Naive B cell (primary cell): Measurements from ENCODE around the gene ENDOV. TPM values are rescaled to one million over a fixed set of nuclear protein-coding genes. Genes with fewer than 3 reads are reported as not detected.

ENCODE experiments used
- ATAC-seq, 2 donors: fragments of 150-1000 bp; cut with Tn5 transposase; 2 replicates each; pipeline ENCODE4 v1.10.0; 2021; ENCODE audit warnings: low read depth in 2 of 2, mild to moderate bottlenecking in 2 of 2, moderate library complexity in 2 of 2
- DNase-seq: peaks from one replicate; pipeline ENCODE4 v3.0.0; 2022
- H3K27ac Mint-ChIP-seq, 6 donors: one replicate each; pipeline ENCODE4 v1.8.0; 2020 to 2022; ENCODE audit warnings: mild to moderate bottlenecking in 6 of 6, mixed read lengths in 6 of 6, moderate library complexity in 5 of 6, inconsistent platforms in 2 of 6
- H3K27me3 Mint-ChIP-seq, 3 donors: one replicate each; pipeline ENCODE4 v1.8.0; 2021 to 2022; ENCODE audit warnings: mixed read lengths in 3 of 3, mild to moderate bottlenecking in 1 of 3
- H3K36me3 Mint-ChIP-seq, 2 donors: one replicate each; pipeline ENCODE4 v1.8.0; 2020 to 2022; ENCODE audit warnings: mixed read lengths in 2 of 2, inconsistent platforms in 1 of 2, mild to moderate bottlenecking in 1 of 2
- H3K4me1 Mint-ChIP-seq, 3 donors: one replicate each; pipeline ENCODE4 v1.8.0; 2020 to 2022; ENCODE audit warnings: mixed read lengths in 3 of 3, inconsistent platforms in 1 of 3, mild to moderate bottlenecking in 1 of 3, moderate library complexity in 1 of 3
- H3K4me3 Mint-ChIP-seq, 8 donors: one replicate each; pipeline ENCODE4 v1.8.0; 2020 to 2022; ENCODE audit warnings: mild to moderate bottlenecking in 8 of 8, mixed read lengths in 8 of 8, moderate library complexity in 8 of 8, inconsistent platforms in 2 of 8
- H3K9me3 Mint-ChIP-seq, 7 donors: one replicate each; pipeline ENCODE4 v1.8.0; 2020 to 2022; ENCODE audit warnings: mixed read lengths in 7 of 7, mild to moderate bottlenecking in 5 of 7, inconsistent platforms in 2 of 7, moderate library complexity in 1 of 7
- polyA plus RNA-seq, 6 donors: library from polyadenylated mRNA; unstranded; fragments of 300-500 nt; fragmentation: Illumina TruSeq; gene quantifications; one replicate each; pipeline ENCODE4 v1.2.3, GENCODE V29; 2021; ENCODE audit warnings: low read depth in 6 of 6

Gene ENDOV
- polyA plus RNA-seq, 6 donors from 2014 or later: 16.4 to 35.2 (median 20.7) TPM

DNA sequence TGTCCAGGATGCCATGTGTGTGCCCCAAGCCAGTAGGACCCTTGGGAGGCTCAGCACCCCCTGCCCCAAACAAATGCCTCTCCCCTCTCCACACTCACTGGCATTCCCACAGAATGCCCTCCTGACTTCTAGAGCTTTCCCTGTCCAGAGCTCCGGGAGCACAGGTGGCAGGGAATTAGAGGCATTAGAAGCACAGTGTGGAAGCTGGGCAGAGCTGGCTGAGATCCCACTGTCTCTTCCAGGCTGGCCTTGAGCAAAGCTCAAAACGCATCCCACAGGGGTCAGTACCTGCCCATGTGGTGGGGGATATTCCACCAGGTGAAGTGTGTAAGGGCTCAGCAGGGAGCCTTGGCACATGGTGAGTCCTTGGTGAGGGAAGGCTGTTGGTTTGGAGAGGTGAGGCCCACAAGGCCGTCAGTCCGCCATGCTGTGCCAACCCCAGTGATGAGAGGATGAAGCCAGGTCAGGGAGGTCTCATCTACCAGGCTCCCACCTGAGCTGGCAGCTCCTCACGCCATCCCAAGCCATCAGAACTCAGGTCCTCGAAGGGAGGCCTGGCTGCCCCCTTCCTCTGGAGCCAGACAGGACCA is 18.1 kb downstream of the ENDOV start:
- H3K4me3 Mint-ChIP-seq: no peak overlapping the region
- no peak for DNase-seq

DNA sequence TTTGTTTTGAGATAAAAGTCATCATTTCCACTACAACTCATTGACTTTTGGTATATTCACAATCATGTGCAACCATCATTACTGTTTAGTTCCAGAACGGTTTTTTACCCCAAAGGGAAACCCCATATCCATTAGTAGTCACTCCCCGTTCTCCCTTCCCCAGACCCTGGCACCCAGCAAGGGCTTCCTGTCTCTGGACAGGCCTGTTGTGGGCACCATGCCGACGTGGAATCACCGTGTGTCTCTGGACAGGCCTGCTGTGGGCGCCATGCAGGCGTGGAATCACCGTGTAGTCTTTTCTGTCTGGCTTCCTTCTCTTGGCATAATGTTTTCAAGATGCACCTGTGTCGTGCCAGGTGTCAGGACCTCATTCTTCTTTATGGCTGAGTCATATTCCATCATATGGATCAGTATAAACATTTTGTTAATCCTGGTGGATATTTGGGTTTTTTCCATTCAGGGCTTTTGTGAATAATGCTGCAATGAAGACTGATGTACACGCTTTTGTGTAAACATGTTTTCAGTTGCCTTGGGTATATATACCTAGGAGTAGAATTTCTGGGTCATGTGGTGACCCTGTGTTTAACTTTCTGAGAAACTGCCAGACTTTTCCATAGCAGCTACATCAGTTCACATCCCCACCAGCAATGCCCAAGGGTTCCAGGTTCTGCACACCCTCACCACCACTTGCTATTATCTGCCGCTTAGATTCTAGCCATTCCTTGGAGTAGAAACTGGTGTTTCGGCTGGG is 19.1 kb downstream of the ENDOV start:
- no peaks in the 10 kb centered on the region for H3K36me3 Mint-ChIP-seq
- peaks cover 0 to 4% (median 0%) of the 10 kb centered on the region in 3 donors for H3K4me1 Mint-ChIP-seq
- H3K4me3 Mint-ChIP-seq: no peak overlapping the region
- H3K9me3 Mint-ChIP-seq: peaks cover 0 to 4% (median 0%) of the 10 kb centered on the region in 7 donors
- ATAC-seq: no peak
- no peaks in the 10 kb centered on the region for H3K27me3 Mint-ChIP-seq
- no peak for DNase-seq
- peak overlapping the region in 1 of 6 donors; percentile 41 for H3K27ac Mint-ChIP-seq

More for the DNA sequence above, 18.1 kb downstream of the ENDOV start:
- H3K4me1 Mint-ChIP-seq: peaks cover 0 to 4% (median 0%) of the 10 kb centered on the region in 3 donors
- no peaks in the 10 kb centered on the region for H3K36me3 Mint-ChIP-seq
- no peak for ATAC-seq
- no peaks in the 10 kb centered on the region for H3K27me3 Mint-ChIP-seq
- peaks cover 0 to 4% (median 0%) of the 10 kb centered on the region in 7 donors for H3K9me3 Mint-ChIP-seq
- no peak overlapping the region for H3K27ac Mint-ChIP-seq

DNA sequence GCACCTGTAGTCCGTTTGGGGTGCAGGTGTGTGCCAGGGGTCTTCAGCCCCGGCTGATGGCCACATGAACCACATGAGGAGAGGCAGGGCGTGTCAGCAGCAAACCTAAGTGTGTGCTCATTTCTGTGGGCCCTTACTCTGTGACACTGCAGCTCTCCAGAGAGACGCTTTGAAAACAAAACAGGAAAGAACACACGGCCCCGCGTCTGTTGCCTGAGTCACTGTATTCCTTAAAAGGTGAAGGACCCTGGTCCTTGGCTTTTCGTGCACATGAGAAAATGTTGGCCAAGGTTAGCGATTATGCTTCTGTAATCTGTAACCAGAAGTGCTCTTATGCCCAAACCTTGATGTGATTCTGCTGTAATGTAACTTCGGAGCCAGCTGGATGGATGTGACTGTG is 22.6 kb downstream of the ENDOV start:
- H3K9me3 Mint-ChIP-seq: peaks cover 0 to 4% (median 0%) of the 10 kb centered on the region in 7 donors
- H3K4me1 Mint-ChIP-seq: peaks cover 0 to 4% (median 0%) of the 10 kb centered on the region in 3 donors
- H3K4me3 Mint-ChIP-seq: no peak overlapping the region
- DNase-seq (no peak), ATAC-seq (no peak)
- H3K27me3 Mint-ChIP-seq: peaks cover 0 to 10% (median 6%) of the 10 kb centered on the region in 3 donors
- peak overlapping the region in 1 of 6 donors; percentile 74 for H3K27ac Mint-ChIP-seq
- peaks cover 0 to 12% of the 10 kb centered on the region in 2 donors for H3K36me3 Mint-ChIP-seq

DNA sequence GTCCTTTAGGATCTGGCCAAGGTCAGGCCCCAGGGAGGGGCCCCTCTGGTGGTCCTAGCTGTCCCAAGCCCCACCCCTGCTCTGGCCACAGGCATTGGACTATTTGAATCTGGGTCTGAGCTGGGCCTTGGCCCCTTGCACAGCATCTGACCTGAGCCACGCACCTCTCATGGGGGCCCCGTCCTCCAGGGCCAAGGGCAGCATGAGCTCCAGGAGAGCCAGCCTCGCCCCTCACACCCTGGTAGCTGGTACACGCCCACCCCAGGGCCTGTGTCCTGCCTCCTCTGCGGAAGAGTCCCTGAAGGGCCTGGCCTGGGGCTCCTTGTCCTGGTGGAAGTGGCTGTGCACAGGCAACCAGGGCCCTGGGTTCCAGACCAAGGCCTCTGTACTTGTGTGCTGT is 23.8 kb downstream of the ENDOV start:
- Mint-ChIP-seq H3K4me1 (peaks cover 0 to 4% (median 4%) of the 10 kb centered on the region in 3 donors), H3K36me3 (peaks cover 0 to 19% of the 10 kb centered on the region in 2 donors), H3K27ac (no peak overlapping the region), H3K27me3 (peaks cover 0 to 20% (median 16%) of the 10 kb centered on the region in 3 donors), H3K9me3 (peaks cover 0 to 4% (median 0%) of the 10 kb centered on the region in 7 donors), H3K4me3 (no peak overlapping the region)
- ATAC-seq (no peak), DNase-seq (no peak)

DNA sequence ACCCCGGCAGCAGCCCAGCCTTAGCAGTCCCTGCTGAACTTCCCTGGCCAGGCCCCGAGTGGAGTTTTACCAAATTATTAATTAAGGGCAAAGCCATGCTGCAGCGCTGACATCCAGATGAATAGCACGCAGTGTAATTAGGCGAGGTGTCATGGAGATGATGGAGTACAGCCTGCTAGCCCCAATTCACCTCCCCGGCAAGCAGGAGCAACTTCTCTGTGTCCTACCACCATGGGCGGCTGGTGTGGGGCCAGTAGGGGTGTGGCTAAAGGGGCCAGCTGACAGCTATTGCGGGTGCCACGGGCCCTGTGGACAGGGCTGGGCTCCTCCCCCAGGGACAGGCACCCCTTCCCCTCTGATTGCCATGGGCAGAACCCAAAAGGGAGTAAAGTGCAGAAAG is 24.5 kb downstream of the ENDOV start:
- H3K27ac Mint-ChIP-seq: no peak overlapping the region
- peaks cover 0 to 20% (median 16%) of the 10 kb centered on the region in 3 donors for H3K27me3 Mint-ChIP-seq
- H3K36me3 Mint-ChIP-seq: peaks cover 0 to 19% of the 10 kb centered on the region in 2 donors
- no peak for ATAC-seq
- DNase-seq: no peak
- H3K9me3 Mint-ChIP-seq: peaks cover 0 to 4% (median 0%) of the 10 kb centered on the region in 7 donors
- peak overlapping the region in 1 of 8 donors; percentile 85 for H3K4me3 Mint-ChIP-seq
- H3K4me1 Mint-ChIP-seq: peaks cover 0 to 4% (median 4%) of the 10 kb centered on the region in 3 donors

DNA sequence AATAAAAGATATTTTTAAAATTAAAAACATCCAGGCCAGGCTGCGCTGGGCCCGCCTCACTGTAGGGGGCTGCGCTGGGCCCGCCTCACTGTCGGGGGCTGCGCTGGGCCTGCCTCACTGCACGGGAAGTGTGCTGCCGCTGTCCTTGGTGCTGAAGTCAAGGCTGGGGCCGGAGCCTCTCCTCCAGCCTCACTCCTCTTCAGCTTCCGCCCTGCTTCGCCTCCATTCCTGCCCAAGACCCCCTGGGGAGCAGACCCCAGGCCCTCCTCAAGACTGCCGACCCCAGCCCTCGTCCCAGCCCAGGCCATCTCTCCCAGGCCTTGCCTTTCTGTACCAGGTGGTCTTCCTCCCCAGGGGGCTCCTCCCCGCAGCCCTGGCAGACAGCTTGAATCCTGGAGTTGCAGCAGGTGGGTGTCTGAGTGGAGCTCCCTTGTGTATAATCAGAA is 26.2 kb downstream of the ENDOV start:
- H3K27me3 Mint-ChIP-seq: peaks cover 0 to 20% (median 16%) of the 10 kb centered on the region in 3 donors
- H3K4me1 Mint-ChIP-seq: peaks cover 0 to 4% (median 1%) of the 10 kb centered on the region in 3 donors
- DNase-seq (no peak), ATAC-seq (peak in 1 of 2 donors; percentile 40)
- peaks cover 0 to 1% (median 0%) of the 10 kb centered on the region in 7 donors for H3K9me3 Mint-ChIP-seq
- H3K36me3 Mint-ChIP-seq: peaks cover 0 to 19% of the 10 kb centered on the region in 2 donors
- no peak overlapping the region for H3K4me3 Mint-ChIP-seq
- H3K27ac Mint-ChIP-seq: peak overlapping the region in 2 of 6 donors; percentile 54 to 79

DNA sequence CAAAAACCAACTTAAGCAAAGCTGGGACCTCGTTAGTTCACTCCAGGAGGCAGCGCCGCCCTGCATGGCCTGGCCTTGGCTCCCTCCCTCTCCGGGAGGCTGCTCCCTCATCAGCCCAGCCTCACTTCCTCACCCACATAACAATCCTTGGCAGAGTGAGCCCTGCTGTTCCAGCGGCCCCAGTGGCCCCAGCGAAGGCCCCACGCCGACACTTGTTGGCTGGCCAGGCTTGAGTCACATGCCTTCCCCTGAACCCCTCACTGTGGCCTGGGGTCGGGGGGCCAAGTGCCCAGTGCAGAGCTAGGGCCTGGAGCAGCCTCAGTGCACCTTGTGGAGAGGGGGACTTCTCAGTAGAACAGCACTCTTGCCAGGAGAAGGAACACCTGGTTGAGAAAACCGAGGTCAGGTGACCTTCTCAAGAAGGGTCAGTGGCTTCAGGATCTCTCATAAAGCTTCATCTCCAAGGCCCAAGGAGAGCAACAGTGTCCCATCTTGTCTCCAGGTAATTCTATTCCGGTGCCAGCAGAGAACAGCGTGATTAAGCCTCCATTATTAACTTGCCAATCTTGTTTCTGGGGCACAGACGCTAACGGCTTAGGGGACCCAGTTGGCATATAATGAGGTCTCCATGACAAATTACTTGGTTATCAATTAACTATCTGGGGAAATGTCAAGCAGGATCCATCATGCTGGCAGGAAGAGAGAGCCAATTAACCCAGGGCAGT is 26.8 kb downstream of the ENDOV start:
- Mint-ChIP-seq H3K27ac (no peak overlapping the region), H3K36me3 (peaks cover 0 to 19% of the 10 kb centered on the region in 2 donors), H3K4me3 (no peak overlapping the region), H3K9me3 (no peaks in the 10 kb centered on the region), H3K4me1 (peaks cover 0 to 4% (median 0%) of the 10 kb centered on the region in 3 donors), H3K27me3 (peaks cover 0 to 20% (median 16%) of the 10 kb centered on the region in 3 donors)
- ATAC-seq (no peak), DNase-seq (no peak)

DNA sequence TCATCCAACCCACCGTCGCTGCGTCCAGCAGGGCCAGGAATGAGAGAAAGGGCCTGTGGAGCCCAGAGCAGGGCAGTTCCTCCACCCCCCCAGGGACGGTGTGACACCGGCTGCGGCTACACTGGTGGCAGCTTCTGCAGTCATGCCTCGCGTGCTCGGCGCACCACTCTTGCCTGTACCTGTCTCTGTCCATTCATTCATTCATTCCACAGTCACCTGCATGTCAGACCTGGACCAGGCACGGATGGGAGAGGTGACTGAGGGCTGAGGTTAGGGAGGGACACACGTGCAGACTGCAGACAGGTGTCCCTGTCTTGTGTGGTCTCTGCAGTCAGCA is 27.3 kb downstream of the ENDOV start:
- H3K4me1 Mint-ChIP-seq: peaks cover 0 to 4% (median 0%) of the 10 kb centered on the region in 3 donors
- H3K4me3 Mint-ChIP-seq: no peak overlapping the region
- peaks cover 0 to 20% (median 16%) of the 10 kb centered on the region in 3 donors for H3K27me3 Mint-ChIP-seq
- no peaks in the 10 kb centered on the region for H3K9me3 Mint-ChIP-seq
- no peak for DNase-seq
- ATAC-seq: no peak
- peaks cover 0 to 19% of the 10 kb centered on the region in 2 donors for H3K36me3 Mint-ChIP-seq
- H3K27ac Mint-ChIP-seq: no peak overlapping the region

DNA sequence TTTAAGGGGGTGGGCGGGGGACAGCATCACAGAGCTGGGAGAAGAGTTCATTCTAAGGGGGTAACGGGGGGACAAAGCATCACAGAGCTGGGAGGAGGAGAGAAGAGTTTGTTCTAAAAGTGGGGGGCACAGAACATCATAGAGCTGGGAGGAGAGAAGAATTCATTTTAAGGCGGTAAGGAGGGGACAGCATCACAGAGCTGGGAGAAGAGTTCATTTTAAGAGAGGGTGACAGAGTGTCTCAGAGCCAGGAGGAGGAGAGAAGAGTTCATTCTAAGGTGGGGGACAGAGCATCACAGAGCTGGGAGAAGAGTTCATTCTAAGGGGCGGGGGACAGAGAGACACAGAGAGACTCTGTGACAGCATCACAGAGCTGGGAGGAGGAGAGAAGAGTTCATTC is 27.8 kb downstream of the ENDOV start:
- Mint-ChIP-seq H3K4me1 (peaks cover 0 to 4% (median 0%) of the 10 kb centered on the region in 3 donors), H3K27ac (no peak overlapping the region), H3K9me3 (no peaks in the 10 kb centered on the region), H3K36me3 (peaks cover 0 to 19% of the 10 kb centered on the region in 2 donors), H3K4me3 (no peak overlapping the region), H3K27me3 (peaks cover 0 to 20% (median 16%) of the 10 kb centered on the region in 3 donors)
- DNase-seq (no peak), ATAC-seq (no peak)

DNA sequence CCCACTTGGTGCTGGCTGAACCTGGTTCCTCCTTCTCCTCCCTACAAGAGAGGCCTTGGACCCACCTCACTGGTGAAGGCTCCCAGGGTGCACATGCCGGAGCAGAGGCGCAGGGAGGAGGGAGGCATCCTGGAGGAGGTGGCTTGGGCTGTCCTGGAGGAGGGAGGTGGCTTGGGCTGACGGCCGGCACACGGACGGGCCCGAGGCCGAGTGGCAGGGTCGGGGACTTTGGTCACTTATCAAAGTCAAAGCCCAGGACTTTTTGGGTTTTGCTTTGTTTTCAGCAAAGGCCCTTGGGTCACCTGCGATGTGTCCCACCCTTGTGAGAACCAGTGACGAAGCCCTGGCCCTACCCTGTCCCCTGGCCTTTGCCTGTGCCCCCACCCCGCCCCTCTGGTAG is 28.5 kb downstream of the ENDOV start:
- ATAC-seq (no peak), DNase-seq (no peak)
- peaks cover 0 to 4% (median 0%) of the 10 kb centered on the region in 3 donors for H3K4me1 Mint-ChIP-seq
- no peak overlapping the region for H3K27ac Mint-ChIP-seq
- peaks cover 0 to 19% of the 10 kb centered on the region in 2 donors for H3K36me3 Mint-ChIP-seq
- H3K4me3 Mint-ChIP-seq: no peak overlapping the region
- peaks cover 0 to 20% (median 16%) of the 10 kb centered on the region in 3 donors for H3K27me3 Mint-ChIP-seq
- no peaks in the 10 kb centered on the region for H3K9me3 Mint-ChIP-seq

DNA sequence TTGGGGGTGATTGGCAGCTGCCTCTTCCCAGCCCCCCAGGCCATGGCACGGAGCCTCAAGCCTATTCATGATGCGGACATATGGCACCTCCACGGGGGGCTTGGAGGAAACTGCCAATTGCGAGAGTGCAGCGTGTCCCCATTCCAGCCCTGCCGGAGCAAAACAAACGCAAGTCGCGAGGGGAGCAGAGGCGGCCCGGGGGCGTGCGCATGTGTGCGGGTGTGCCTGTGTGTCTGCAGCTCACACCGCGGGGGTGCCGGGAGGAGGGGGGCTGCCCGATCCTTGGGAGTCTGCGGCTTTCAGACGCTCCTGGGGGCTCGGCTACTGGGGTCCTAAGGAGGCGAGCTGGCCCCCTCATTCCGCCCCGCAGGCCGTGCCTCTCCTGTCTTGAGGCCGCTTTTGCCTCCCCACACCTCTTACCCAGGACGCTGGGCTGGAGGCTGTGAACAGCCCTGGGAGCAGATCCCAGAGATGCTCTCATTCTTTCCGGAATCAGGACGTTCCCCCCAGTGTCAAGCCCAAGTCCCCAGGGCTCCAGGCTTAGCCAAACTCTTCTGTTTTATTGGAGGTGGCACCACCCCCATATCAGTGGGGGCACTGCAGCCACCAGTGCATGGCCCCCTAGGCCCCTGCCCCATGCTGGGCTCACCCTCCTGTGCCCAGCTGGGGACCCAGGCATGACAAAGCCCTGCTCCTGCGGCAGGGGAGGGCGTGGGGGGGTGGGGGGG is 29.1 kb downstream of the ENDOV start:
- ATAC-seq: no peak
- H3K9me3 Mint-ChIP-seq: no peaks in the 10 kb centered on the region

DNA sequence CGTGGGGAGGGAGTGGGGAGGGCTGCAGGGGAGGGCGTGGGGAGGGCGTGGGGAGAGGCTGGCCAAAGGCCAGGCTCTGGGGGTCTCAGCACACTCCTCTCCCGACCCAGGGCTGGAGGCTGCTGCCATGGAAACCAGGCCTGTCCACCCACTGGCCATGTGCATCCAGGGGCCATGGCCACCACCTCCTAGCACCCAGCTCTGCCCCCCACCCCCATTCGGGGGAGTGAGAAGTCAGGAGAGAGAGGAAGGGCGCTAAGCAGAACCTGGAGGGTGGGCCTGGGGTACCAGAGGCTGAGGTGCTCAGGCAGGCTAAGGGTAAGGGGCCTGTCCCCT is 29.6 kb downstream of the ENDOV start:
- Mint-ChIP-seq H3K4me1 (peaks cover 0 to 4% (median 0%) of the 10 kb centered on the region in 3 donors), H3K9me3 (no peaks in the 10 kb centered on the region), H3K4me3 (no peak overlapping the region), H3K27ac (no peak overlapping the region), H3K36me3 (peaks cover 0 to 19% of the 10 kb centered on the region in 2 donors), H3K27me3 (peaks cover 0 to 20% (median 16%) of the 10 kb centered on the region in 3 donors)
- ATAC-seq (no peak), DNase-seq (no peak)

More for the DNA sequence above, 29.1 kb downstream of the ENDOV start:
- H3K27me3 Mint-ChIP-seq: peaks cover 0 to 20% (median 16%) of the 10 kb centered on the region in 3 donors
- peaks cover 0 to 4% (median 0%) of the 10 kb centered on the region in 3 donors for H3K4me1 Mint-ChIP-seq
- no peak overlapping the region for H3K4me3 Mint-ChIP-seq
- DNase-seq: no peak
- H3K27ac Mint-ChIP-seq: no peak overlapping the region
- peaks cover 0 to 19% of the 10 kb centered on the region in 2 donors for H3K36me3 Mint-ChIP-seq
